ENCODE results near the gene ADISSP.
A peak's percentile ranks its signal among the peaks of the same experiment; 100 is the strongest.

ADISSP gene

DNA sequence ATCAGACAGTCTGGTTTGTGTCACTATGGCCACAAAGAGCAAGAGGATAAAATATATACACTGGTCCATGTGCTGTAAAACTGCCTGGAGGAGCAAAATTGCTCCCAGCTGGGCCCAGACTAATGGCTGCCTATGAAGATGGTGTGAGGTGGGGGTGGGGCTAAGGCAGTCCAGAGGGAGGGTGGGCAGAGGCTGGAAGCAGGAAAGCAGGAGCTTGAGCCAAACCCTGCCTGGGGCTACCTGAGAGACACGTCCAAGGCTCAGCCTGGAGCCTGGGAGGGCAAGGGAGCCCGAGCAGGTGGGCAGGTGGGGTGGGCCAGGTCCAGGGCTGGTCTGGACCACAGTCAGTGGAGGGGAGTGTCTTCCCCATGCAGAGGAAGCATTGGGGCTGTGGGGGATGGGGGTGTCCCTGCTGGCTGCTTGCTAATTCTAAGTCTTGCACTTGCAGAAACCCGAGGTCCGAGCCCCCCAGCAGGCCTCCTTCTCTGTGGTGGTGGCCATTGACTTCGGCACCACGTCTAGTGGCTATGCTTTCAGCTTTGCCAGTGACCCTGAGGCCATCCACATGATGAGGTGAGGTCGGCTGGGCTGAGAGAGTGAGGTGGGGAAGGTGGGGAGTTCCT is 25.6 kb downstream of the ADISSP start:
- peaks cover 7% of the 10 kb centered on the region for H3K9me3 Mint-ChIP-seq
- peaks cover 40% of the 10 kb centered on the region for H3K27me3 Mint-ChIP-seq (ENCODE audit: low read depth, poor library complexity)
- H3K4me3 Mint-ChIP-seq, result no peak overlapping the region
- no peak for TF ChIP-seq CTCF (IDR thresholded peaks at IDR 0.05)
- peaks cover 34% of the 10 kb centered on the region for H3K36me3 Mint-ChIP-seq (ENCODE audit: low read depth)
- no peak for DNase-seq
- peaks cover 48% of the 10 kb centered on the region for H3K4me1 Mint-ChIP-seq
- no peak overlapping the region for H3K27ac Mint-ChIP-seq

DNA sequence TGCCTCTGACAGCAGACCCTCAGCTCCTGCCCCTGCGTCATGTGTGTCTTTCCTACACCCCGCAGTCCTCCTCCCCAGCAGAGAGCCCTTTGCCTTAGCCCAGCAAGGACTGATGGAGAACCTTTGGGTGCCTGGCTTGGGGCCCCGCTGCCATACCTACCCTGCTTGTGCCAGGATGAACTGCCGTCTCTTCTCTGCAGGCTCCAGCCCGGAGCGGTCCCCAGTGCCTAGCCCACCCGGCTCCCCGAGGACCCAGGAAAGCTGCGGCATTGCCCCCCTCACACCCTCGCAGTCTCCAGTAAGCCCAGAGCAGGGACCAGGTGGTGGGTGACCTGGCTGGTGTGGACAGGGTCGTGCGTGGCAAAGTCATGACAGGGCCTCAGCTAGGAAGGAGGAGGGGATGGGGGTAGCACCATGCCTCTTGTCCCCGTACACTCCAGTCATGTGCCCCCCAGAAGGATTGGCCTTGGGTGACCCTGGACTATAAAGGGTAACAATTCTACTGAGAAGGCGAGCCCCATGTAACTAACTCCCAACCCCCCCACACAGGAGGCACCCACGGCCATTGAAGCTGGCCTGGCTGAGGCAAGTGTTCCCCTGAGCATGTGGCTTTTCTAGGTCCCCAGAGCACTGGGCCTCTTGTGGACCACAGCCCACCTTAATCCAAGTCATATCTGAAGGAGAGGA is 26.8 kb downstream of the ADISSP start:
- Mint-ChIP-seq H3K27me3 (ENCODE audit: low read depth, poor library complexity) (peaks cover 29% of the 10 kb centered on the region), H3K4me1 (peaks cover 56% of the 10 kb centered on the region), H3K9me3 (peaks cover 7% of the 10 kb centered on the region), H3K36me3 (ENCODE audit: low read depth) (peaks cover 26% of the 10 kb centered on the region), H3K27ac (peak overlapping the region; percentile 40), H3K4me3 (no peak overlapping the region)
- DNase-seq, result no peak
- no peak for TF ChIP-seq CTCF (IDR thresholded peaks at IDR 0.05)

GRCh38 chr20:3739926-3740451 is 27.6 kb downstream of the ADISSP start:
- Mint-ChIP-seq H3K36me3 (ENCODE audit: low read depth) (peaks cover 19% of the 10 kb centered on the region), H3K27me3 (ENCODE audit: low read depth, poor library complexity) (peaks cover 21% of the 10 kb centered on the region), H3K9me3 (peaks cover 7% of the 10 kb centered on the region), H3K4me1 (peaks cover 60% of the 10 kb centered on the region), H3K27ac (no peak overlapping the region), H3K4me3 (no peak overlapping the region)
- TF ChIP-seq CTCF (IDR thresholded peaks at IDR 0.05), result no peak
- DNase-seq, result no peak

DNA sequence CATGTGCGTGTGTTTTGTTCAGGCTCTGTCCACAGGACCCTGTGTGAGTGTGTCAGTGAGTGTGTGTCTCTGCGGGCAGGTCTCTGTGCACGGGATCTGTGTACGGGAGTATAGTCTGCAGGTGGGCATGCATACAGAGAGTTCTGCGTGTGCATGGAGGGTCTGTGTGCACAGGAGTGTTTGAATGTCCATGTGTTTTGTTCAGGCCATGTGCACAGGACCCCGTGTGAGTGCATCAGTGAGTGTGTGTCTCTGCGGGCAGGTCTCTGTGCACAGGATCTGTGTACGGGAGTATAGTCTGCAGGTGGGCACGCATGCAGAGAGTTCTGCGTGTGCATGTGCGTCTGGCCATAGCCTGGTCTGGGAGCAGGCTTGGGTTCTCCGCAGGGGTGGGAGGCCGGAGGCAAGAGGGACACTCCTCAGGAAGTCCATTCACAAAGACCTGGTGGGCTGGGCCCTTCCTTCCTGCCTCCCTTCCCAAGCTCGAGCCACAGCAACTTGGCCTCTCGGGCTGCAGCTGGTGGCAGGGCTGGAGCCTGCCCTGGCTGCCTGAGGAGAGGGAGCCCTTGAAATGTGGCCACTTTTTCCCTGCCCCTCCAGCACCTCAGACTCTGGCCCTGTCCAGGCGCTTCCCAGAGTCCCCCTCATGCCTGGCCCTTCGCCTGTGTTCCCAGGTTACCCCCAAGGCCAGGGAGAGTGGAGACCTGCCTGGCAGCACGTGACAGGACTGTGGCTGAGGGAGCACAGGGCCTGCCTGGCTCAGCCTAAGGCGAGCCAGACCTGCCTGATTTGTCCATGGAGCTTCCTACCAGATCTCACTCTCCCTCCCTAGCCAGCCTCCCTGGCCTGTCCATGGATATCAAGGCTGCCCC is 28.3 kb downstream of the ADISSP start:
- Mint-ChIP-seq H3K9me3 (peaks cover 2% of the 10 kb centered on the region), H3K4me3 (no peak overlapping the region), H3K36me3 (ENCODE audit: low read depth) (peaks cover 12% of the 10 kb centered on the region), H3K27ac (peak overlapping the region; percentile 29), H3K27me3 (ENCODE audit: low read depth, poor library complexity) (peaks cover 14% of the 10 kb centered on the region), H3K4me1 (peaks cover 63% of the 10 kb centered on the region)
- no peak for DNase-seq
- TF ChIP-seq CTCF (IDR thresholded peaks at IDR 0.05), result no peak

DNA sequence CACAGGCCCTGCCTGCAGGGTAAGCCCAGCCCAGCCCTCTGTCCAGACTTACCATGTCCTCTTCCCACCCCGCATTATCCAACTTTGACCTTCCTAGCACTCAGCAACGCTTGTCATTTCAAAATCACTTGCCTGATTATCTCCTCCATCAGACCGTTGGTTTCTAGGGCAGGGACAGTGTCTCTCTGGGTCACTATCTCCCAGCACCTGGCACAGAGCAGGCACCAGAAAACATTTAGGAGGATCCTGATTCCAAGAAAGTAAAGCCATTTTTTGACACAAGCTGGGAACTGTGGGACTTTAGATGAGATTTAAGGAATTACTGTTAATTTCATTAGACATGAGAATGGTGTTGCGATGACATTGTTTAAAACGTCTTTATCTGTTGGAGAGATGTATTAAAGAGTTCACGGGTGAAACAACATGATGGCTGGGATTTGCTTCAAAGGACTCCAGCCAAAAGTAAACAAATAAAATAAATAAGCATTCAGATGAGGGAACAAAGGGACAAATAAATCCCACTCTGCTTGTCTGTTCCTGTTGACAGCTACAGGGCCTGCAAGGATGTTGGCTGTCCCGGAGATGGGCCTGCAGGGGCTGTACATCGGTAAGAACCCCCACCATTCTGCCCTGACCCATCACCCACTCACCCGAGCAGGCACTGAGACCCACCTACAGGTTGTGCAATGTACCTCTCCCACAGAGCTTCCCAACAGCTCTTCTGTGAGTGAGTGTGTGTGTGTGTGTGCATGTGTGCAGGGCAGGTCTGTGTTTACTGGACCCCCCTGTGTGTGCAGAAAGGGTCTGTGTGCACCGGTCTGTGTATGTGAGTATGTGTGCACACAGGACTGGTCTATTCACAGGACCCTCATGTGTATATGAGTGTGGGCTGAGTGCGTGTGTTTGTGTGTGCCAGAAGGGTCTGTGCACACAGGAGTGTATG is 29.2 kb downstream of the ADISSP start:
- H3K9me3 Mint-ChIP-seq, result no peaks in the 10 kb centered on the region
- DNase-seq, result no peak
- H3K27me3 Mint-ChIP-seq (ENCODE audit: low read depth, poor library complexity), result peaks cover 5% of the 10 kb centered on the region
- H3K4me3 Mint-ChIP-seq, result no peak overlapping the region
- peaks cover 4% of the 10 kb centered on the region for H3K36me3 Mint-ChIP-seq (ENCODE audit: low read depth)
- peak overlapping the region; percentile 73 for H3K27ac Mint-ChIP-seq
- H3K4me1 Mint-ChIP-seq, result peaks cover 72% of the 10 kb centered on the region
- no peak for TF ChIP-seq CTCF (IDR thresholded peaks at IDR 0.05)
